Endothelial cell of umbilical vein (primary cell): Measurements from ENCODE around the gene ZNF416. TPM values are rescaled to one million over a fixed set of nuclear protein-coding genes. Genes with fewer than 3 reads are reported as not detected.

Experiments used
- BruUV-seq: library from RNA; stranded (reverse); fragments of 400-500 nt; replicated peaks from 2 replicates; lab custom pipeline; 2021; lab: Mats Ljungman, UMichigan
- CTCF ChIA-PET: fragments of 300-600, 350-600 bp; sonication (Branson Sonifier 250); formaldehyde crosslinking; loops from one replicate; lab custom pipeline; 2021; ENCODE audit warnings: antibody characterized with exemption, inconsistent platforms; lab: Charles Lee
- POLR2A ChIA-PET: fragments of 300-600, 350-600 bp; sonication (Branson Sonifier 250); formaldehyde crosslinking; loops from one replicate; lab custom pipeline; 2021; ENCODE audit warnings: antibody characterized with exemption, inconsistent platforms; lab: Charles Lee
- DNase-seq: peaks from one replicate; pipeline ENCODE4 v3.0.0-alpha.2; 2011; ENCODE audit warnings: low read depth, low spot score
- FAIRE-seq: peaks from 2 replicates; lab custom pipeline; 2011; peaks lifted over from hg19 to GRCh38; lab: Jason Lieb, UNC
- H2AFZ ChIP-seq: 2 replicates; pipeline ENCODE4 v1.6.0; 2012; ENCODE audit warnings: low read depth, low read length, control low read depth, inconsistent platforms
- H3K27ac ChIP-seq: 2 replicates; pipeline ENCODE4 v1.5.1; 2011; ENCODE audit warnings: low read depth, mild to moderate bottlenecking, control low read depth, low read length, moderate library complexity; ENCODE audit not compliant: insufficient read depth
- H3K27me3 ChIP-seq, 2 experiments: 2 replicates each; pipeline versions ENCODE4 v1.6.0 to v1.6.1; 2011; ENCODE audit warnings: low read length in 2 of 2, mixed read lengths in 1 of 2; ENCODE audit not compliant: control insufficient read depth in 2 of 2, insufficient read depth in 2 of 2
- H3K36me3 ChIP-seq, 2 experiments: 2 replicates in 1 of 2; 3 replicates in 1 of 2; pipeline ENCODE4 v1.5.1; 2011; ENCODE audit warnings: low read length in 2 of 2, mild to moderate bottlenecking in 1 of 2, moderate library complexity in 1 of 2; ENCODE audit not compliant: control insufficient read depth in 2 of 2, insufficient read depth in 2 of 2; ENCODE audit errors: extremely low read depth in 1 of 2
- H3K4me1 ChIP-seq: 3 replicates; pipeline ENCODE4 v1.5.1; 2011; ENCODE audit warnings: mild to moderate bottlenecking, low read length; ENCODE audit not compliant: control insufficient read depth, insufficient read depth; ENCODE audit errors: extremely low read depth
- H3K4me2 ChIP-seq: 2 replicates; pipeline ENCODE4 v1.6.1; 2011; ENCODE audit warnings: low read length, control low read depth, mixed read lengths; ENCODE audit not compliant: insufficient read depth
- H3K4me3 ChIP-seq, 3 experiments: fragments of 200-600 bp in 1 of 3; sonication (generic), shearing (Covaris generic) in 1 of 3; replicated peaks in 1 of 3; 2 replicates each; pipeline ENCODE4 v1.5.1; 2011 to 2016; ENCODE audit warnings: control low read depth in 3 of 3, low read length in 3 of 3, mild to moderate bottlenecking in 2 of 3, inconsistent platforms in 1 of 3, low read depth in 1 of 3, moderate library complexity in 1 of 3; ENCODE audit not compliant: insufficient read depth in 1 of 3
- H3K79me2 ChIP-seq: 2 replicates; pipeline ENCODE4 v1.6.0; 2012; ENCODE audit warnings: low read length, inconsistent platforms; ENCODE audit not compliant: control insufficient read depth, insufficient read depth
- H3K9ac ChIP-seq: replicated peaks from 2 replicates; pipeline ENCODE3; 2011; ENCODE audit warnings: low read length, control low read depth; ENCODE audit not compliant: insufficient read depth; ENCODE audit errors: extremely low read depth
- H3K9me1 ChIP-seq: replicated peaks from 3 replicates; pipeline ENCODE4 v1.6.0; 2011; ENCODE audit warnings: mild to moderate bottlenecking, low read length; ENCODE audit not compliant: control insufficient read depth, insufficient read depth; ENCODE audit errors: extremely low read depth
- H3K9me3 ChIP-seq: replicated peaks from 2 replicates; pipeline ENCODE4 v1.5.1; 2012; ENCODE audit warnings: low read length, inconsistent platforms; ENCODE audit not compliant: control insufficient read depth, insufficient read depth
- H4K20me1 ChIP-seq: replicated peaks from 2 replicates; pipeline ENCODE3; 2011; ENCODE audit warnings: mild to moderate bottlenecking, low read length; ENCODE audit not compliant: control insufficient read depth, insufficient read depth; ENCODE audit errors: extremely low read depth
- CTCF ChIP-seq, 2 donors: IDR thresholded peaks; 1 replicate in 1 of 2; 2 replicates in 1 of 2; pipeline ENCODE4 v1.5.1; 2011; ENCODE audit warnings: low read length in 2 of 2, mild to moderate bottlenecking in 2 of 2, moderate library complexity in 2 of 2, control low read depth in 1 of 2, inconsistent platforms in 1 of 2, low read depth in 1 of 2; ENCODE audit not compliant: insufficient read depth in 1 of 2; ENCODE audit errors: extremely low read depth in 1 of 2
- EZH2 ChIP-seq: IDR thresholded peaks from 2 replicates; pipeline ENCODE4 v1.6.1; 2012; ENCODE audit warnings: borderline replicate concordance, low read depth, mild to moderate bottlenecking, moderate library complexity, low read length, inconsistent platforms; ENCODE audit not compliant: severe bottlenecking
- FOS ChIP-seq: IDR thresholded peaks from 2 replicates; pipeline ENCODE4 v1.6.1; 2011; ENCODE audit warnings: mild to moderate bottlenecking, low read length, moderate library complexity, borderline replicate concordance; ENCODE audit not compliant: insufficient read depth
- GATA2 ChIP-seq: IDR thresholded peaks from 2 replicates; pipeline ENCODE4 v1.7.0; 2011; ENCODE audit warnings: low read depth, mild to moderate bottlenecking, moderate library complexity, mixed read lengths, low read length; ENCODE audit not compliant: insufficient read length, insufficient read depth
- JUN ChIP-seq: IDR thresholded peaks from 2 replicates; pipeline ENCODE4 v1.6.1; 2011; ENCODE audit warnings: borderline replicate concordance, low read depth; ENCODE audit not compliant: insufficient read length, insufficient read depth
- MAX ChIP-seq: IDR thresholded peaks from 2 replicates; pipeline ENCODE4 v1.6.1; 2011; ENCODE audit not compliant: insufficient read depth, insufficient read length
- MYC ChIP-seq: IDR thresholded peaks from one replicate; pipeline ENCODE4 v1.6.1; 2011; ENCODE audit warnings: mild to moderate bottlenecking, low read depth, low read length
- POLR2A ChIP-seq: IDR thresholded peaks from 2 replicates; pipeline ENCODE4 v1.6.1; 2012; ENCODE audit warnings: low read depth, mild to moderate bottlenecking, control low read depth, low read length
- POLR2AphosphoS5 ChIP-seq: IDR thresholded peaks from 2 replicates; pipeline ENCODE4 v1.6.1; 2012; ENCODE audit warnings: low read depth, mild to moderate bottlenecking, control low read depth, low read length, moderate library complexity; ENCODE audit not compliant: insufficient read depth
- dilution Hi-C: fragments of 300-500 bp; cut with MboI; formaldehyde crosslinking; loops from one replicate; pipeline ENCODE4 v1.15.0; 2019; ENCODE audit warnings: low sequenced_read_pairs; ENCODE audit not compliant: extremely low pct_ligation_motif_present
- intact Hi-C: fragments of 100-400 bp; cut with micrococcal nuclease; formaldehyde crosslinking; loops from one replicate; pipeline ENCODE4 v1.10.0; 2022
- polyA plus RNA-seq, 4 experiments: library from polyadenylated mRNA; depleted of rRNA in 3 of 4; stranded (reverse) in 3 of 4; unstranded in 1 of 4; fragments of >200 nt; gene quantifications; 2 replicates each; pipeline versions ENCODE4 v1.2.1 to v1.2.3, GENCODE V29; 2011 to 2012; ENCODE audit warnings: missing spikeins in 1 of 4
- total RNA-seq: library from RNA; stranded (reverse); gene quantifications from 2 replicates; pipeline ENCODE4 v1.2.3, GENCODE V29; 2021

Gene ZNF416
- total and polyA plus RNA-seq, 2 donors (not counting 3 experiments of a cell fraction or from before 2014, with no cell fraction given), result 1.4 to 3.8 TPM

GRCh38 chr19:57611113-57611512, 32.4 kb upstream of the ZNF416 start:
- Histone ChIP-seq H3K9ac (no peak overlapping the region), H3K4me1 (no peaks in the 10 kb centered on the region), H3K9me1 (no peaks in the 10 kb centered on the region), H2AFZ (no peak overlapping the region), H3K36me3 (peaks cover 0 to 2% of the 10 kb centered on the region in 2 experiments), H3K27ac (no peak overlapping the region), H3K79me2 (peaks cover 8% of the 10 kb centered on the region), H3K4me2 (no peak overlapping the region), H4K20me1 (no peaks in the 10 kb centered on the region), H3K4me3 (no peak overlapping the region), H3K9me3 (peaks cover 3% of the 10 kb centered on the region), H3K27me3 (no peaks in the 10 kb centered on the region)
- ChIA-PET POLR2A (no interaction called here), CTCF (interaction anchor here (1.0 kb wide), 1 partner anchor 26 kb away, joined by 3 read pairs; no protein-coding TSS in a partner anchor)
- no peak for FAIRE-seq
- intact Hi-C loops, result loop anchor here (10.0 kb wide), 1 partner anchor 544 kb away; the partner anchor contains the start of gene ZNF329
- dilution Hi-C loops, result no loop called here
- TF ChIP-seq CTCF (IDR thresholded peaks at IDR 0.05; ENCODE audit: extremely low read depth in 1 of 2, insufficient read depth in 1 of 2, low read depth in 1 of 2, low read length in 2 of 2) (no peak), MYC (no peak), POLR2A (no peak), JUN (no peak), FOS (no peak), POLR2AphosphoS5 (no peak), MAX (no peak), EZH2 (no peak), GATA2 (no peak)
- no peak for DNase-seq
- no TSS peak for BruUV-seq
